Smooth muscle cell (in vitro differentiated cells): ENCODE measurements around the gene ARFIP2. TPM values are rescaled to one million over a fixed set of nuclear protein-coding genes. Genes with fewer than 3 reads are reported as not detected.

ENCODE experiments used
- DNase-seq: peaks from one replicate; lab custom pipeline; 2025; ENCODE audit not compliant: unreplicated experiment; lab: John Stamatoyannopoulos, UW
- H2AFZ ChIP-seq: fragments of 200-600 bp; sonication (generic); 2 replicates; pipeline ENCODE4 v1.6.0; 2016; ENCODE audit warnings: antibody characterized with exemption, low read depth, mild to moderate bottlenecking
- H3F3A ChIP-seq: fragments of 200-600 bp; sonication (generic); 2 replicates; pipeline ENCODE4 v1.6.0; 2017; ENCODE audit warnings: antibody characterized with exemption, low read depth
- H3K27ac ChIP-seq: fragments of 200-600 bp; sonication (generic); 2 replicates; pipeline ENCODE4 v1.5.1; 2016; ENCODE audit warnings: low read depth, mild to moderate bottlenecking
- H3K27me3 ChIP-seq: fragments of 200-600 bp; sonication (generic); 2 replicates; pipeline ENCODE4 v1.6.1; 2016; ENCODE audit warnings: low read depth, mild to moderate bottlenecking
- H3K36me3 ChIP-seq: fragments of 200-600 bp; sonication (generic); 2 replicates; pipeline ENCODE4 v1.5.1; 2016; ENCODE audit warnings: low read depth
- H3K4me1 ChIP-seq: fragments of 200-600 bp; sonication (generic); 2 replicates; pipeline ENCODE4 v1.5.1; 2016; ENCODE audit warnings: low read depth
- H3K4me2 ChIP-seq: fragments of 200-600 bp; sonication (generic); 2 replicates; pipeline ENCODE4 v1.6.0; 2016; ENCODE audit warnings: mild to moderate bottlenecking
- H3K4me3 ChIP-seq: fragments of 200-600 bp; sonication (generic); 2 replicates; pipeline ENCODE4 v1.5.1; 2016; ENCODE audit warnings: mild to moderate bottlenecking
- H3K79me2 ChIP-seq: fragments of 200-600 bp; sonication (generic); 2 replicates; pipeline ENCODE4 v1.6.0; 2016; ENCODE audit warnings: low read depth, mild to moderate bottlenecking
- H3K9ac ChIP-seq: fragments of 200-600 bp; sonication (generic); 2 replicates; pipeline ENCODE4 v1.6.0; 2016; ENCODE audit warnings: low read depth
- H3K9me3 ChIP-seq: fragments of 200-600 bp; sonication (generic); replicated peaks from 2 replicates; pipeline ENCODE4 v1.5.1; 2016; ENCODE audit warnings: low read depth
- H4K20me1 ChIP-seq: fragments of 200-600 bp; sonication (generic); 2 replicates; pipeline ENCODE4 v1.6.0; 2016; ENCODE audit warnings: low read depth
- WGBS: methylation state at CpG from one replicate; pipeline ENCODE4 v1.1.7; 2016; ENCODE audit warnings: low lambda C conversion rate; 5-methylcytosine and 5-hydroxymethylcytosine counted together
- polyA plus RNA-seq: library from polyadenylated mRNA; unstranded; fragments of >200 nt; fragmentation: Nextera tagmentation; extraction: Ambion mirVana; gene quantifications from 2 replicates; pipeline ENCODE4 v1.2.1, GENCODE V29; 2016
- total RNA-seq: library from RNA; depleted of rRNA; stranded (reverse); fragments of >200 nt; gene quantifications from 2 replicates; pipeline ENCODE4 v1.2.3, GENCODE V29; 2014
- TF ChIP-seq, protein P1 (sequence below): fragments of 200-600 bp; sonication (generic); IDR thresholded peaks from 2 replicates; pipeline ENCODE4 v1.5.1; 2017; ENCODE audit warnings: borderline replicate concordance, mild to moderate bottlenecking, antibody characterized with exemption; ENCODE audit not compliant: insufficient read depth, poor library complexity, severe bottlenecking

Gene ARFIP2
- total and polyA plus RNA-seq, 2 experiments from 2014 or later: 61.6 to 88.6 TPM

DNA sequence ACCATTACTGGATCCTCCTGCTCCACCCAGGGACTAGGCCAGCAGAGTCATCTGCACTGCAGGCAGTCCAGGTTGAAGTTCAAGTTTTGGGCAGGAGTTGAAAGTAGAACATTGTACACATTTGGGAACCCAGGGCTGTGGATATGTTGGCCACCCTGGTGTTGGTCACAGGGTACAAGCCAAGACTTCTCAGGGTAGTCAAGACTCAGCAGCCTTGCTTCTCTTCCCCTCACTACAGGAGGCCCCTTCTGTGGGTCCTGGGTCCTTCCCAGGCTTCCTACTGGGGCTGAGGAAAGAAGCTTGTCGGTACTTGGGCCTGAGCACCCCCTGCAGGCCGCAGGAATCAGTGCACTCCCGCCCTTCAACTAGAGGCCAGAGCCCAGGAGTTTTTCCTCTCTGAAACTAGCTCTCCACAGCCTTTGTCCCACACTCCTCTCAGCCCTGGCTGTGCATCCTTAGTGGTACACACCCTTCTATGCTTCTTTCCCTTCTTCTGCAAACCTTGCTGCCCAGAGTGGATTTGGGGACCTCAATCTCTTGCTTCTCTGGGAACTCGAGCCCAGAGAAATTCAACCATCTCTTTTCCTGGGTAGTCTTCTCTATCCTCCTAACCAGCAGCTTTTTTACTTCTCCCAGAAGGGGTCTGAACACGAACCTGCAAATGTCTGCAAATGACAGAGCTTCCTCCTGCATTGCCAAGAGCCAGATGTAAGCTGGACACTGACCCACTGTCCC lies 37.7 kb downstream of the ARFIP2 start:
- 32% methylated on average over 5 of the region's 5 CpGs for WGBS
- TF ChIP-seq, protein P1, sequence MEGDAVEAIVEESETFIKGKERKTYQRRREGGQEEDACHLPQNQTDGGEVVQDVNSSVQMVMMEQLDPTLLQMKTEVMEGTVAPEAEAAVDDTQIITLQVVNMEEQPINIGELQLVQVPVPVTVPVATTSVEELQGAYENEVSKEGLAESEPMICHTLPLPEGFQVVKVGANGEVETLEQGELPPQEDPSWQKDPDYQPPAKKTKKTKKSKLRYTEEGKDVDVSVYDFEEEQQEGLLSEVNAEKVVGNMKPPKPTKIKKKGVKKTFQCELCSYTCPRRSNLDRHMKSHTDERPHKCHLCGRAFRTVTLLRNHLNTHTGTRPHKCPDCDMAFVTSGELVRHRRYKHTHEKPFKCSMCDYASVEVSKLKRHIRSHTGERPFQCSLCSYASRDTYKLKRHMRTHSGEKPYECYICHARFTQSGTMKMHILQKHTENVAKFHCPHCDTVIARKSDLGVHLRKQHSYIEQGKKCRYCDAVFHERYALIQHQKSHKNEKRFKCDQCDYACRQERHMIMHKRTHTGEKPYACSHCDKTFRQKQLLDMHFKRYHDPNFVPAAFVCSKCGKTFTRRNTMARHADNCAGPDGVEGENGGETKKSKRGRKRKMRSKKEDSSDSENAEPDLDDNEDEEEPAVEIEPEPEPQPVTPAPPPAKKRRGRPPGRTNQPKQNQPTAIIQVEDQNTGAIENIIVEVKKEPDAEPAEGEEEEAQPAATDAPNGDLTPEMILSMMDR: peak; percentile 66
- no peak for DNase-seq

DNA sequence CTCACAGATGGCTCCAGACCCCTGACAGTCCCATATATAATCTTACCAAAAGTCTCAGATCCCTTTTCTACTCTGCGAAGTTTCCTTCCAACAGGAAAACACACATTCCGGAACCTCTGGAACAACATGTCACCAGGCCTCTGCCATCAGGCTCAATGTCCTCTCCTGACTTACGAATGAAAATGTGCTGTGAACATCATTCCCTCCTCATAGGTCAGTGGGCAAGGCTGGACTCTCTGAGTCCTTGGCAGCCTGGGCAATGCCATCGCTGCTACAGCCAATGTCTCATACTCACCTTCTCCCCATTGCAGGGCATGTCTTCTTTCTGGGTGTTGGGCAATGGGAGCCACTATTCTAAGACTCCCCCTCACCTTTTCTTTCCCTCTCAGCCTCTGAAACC lies 38.7 kb downstream of the ARFIP2 start:
- no peaks in the 10 kb centered on the region for H4K20me1 ChIP-seq
- H3K9ac ChIP-seq: no peak overlapping the region
- no peak overlapping the region for H3K27ac ChIP-seq
- H3K79me2 ChIP-seq: no peaks in the 10 kb centered on the region
- TF ChIP-seq, protein P1: no peak
- H3K4me2 ChIP-seq: no peak overlapping the region
- H3K27me3 ChIP-seq: no peaks in the 10 kb centered on the region
- DNase-seq: no peak
- WGBS: 84% methylated on average over 4 of the region's 4 CpGs
- no peaks in the 10 kb centered on the region for H3F3A ChIP-seq
- no peak overlapping the region for H2AFZ ChIP-seq
- H3K4me3 ChIP-seq: no peak overlapping the region
- no peaks in the 10 kb centered on the region for H3K36me3 ChIP-seq
- no peaks in the 10 kb centered on the region for H3K4me1 ChIP-seq
- H3K9me3 ChIP-seq: no peaks in the 10 kb centered on the region

More for the DNA sequence above, 37.7 kb downstream of the ARFIP2 start:
- no peak overlapping the region for H3K27ac ChIP-seq
- no peaks in the 10 kb centered on the region for H3F3A ChIP-seq
- no peaks in the 10 kb centered on the region for H4K20me1 ChIP-seq
- no peak overlapping the region for H3K4me3 ChIP-seq
- no peaks in the 10 kb centered on the region for H3K4me1 ChIP-seq
- H3K36me3 ChIP-seq: no peaks in the 10 kb centered on the region
- H3K27me3 ChIP-seq: no peaks in the 10 kb centered on the region
- no peak overlapping the region for H3K9ac ChIP-seq
- no peak overlapping the region for H3K4me2 ChIP-seq
- no peaks in the 10 kb centered on the region for H3K9me3 ChIP-seq
- H2AFZ ChIP-seq: no peak overlapping the region
- H3K79me2 ChIP-seq: no peaks in the 10 kb centered on the region

DNA sequence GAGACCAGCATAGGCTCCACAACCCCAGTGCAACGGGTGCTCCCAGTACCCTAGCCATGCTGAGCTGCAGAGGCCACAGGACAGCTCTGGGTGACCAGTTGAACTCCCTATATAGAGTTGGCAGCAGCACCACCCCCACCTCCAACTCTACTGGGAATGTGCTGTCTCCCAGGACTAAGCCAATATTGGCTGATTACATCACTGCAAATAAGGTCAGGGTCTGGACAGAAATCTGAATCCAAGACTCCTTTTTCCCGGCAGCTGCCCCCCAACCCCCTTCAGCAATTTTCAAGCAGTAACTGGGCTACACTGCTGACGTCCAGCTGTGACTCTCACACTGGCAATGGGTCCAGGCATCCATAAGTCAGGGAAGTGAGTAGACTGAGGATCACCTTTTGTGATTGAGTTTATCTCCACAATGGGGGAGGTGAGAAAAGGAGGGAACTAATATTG lies 40.2 kb downstream of the ARFIP2 start, which contains the start of gene HPX:
Gene HPX (minus strand): TSS at position 82 of the 453 bp plus-strand sequence. CDS start 24 bp downstream, at position 58.
- peak within 1 kb of the TSS; percentile 49 for H3K4me2 ChIP-seq
- H3K9me3 ChIP-seq: no peaks in the 10 kb centered on the region
- H3K79me2 ChIP-seq: no peaks in the 10 kb centered on the region
- no peaks in the 10 kb centered on the region for H3K36me3 ChIP-seq
- 39% methylated on average over 3 of the region's 3 CpGs for WGBS
- no peak within 1 kb of the TSS for H3K9ac ChIP-seq
- H3K4me1 ChIP-seq: no peaks in the 10 kb centered on the region
- H3K4me3 ChIP-seq: no peak within 1 kb of the TSS
- no peaks in the 10 kb centered on the region for H3K27me3 ChIP-seq
- H2AFZ ChIP-seq: no peak within 1 kb of the TSS
- H4K20me1 ChIP-seq: no peaks in the 10 kb centered on the region
- H3K27ac ChIP-seq: no peak within 1 kb of the TSS
- no peaks in the 10 kb centered on the region for H3F3A ChIP-seq
- TF ChIP-seq, protein P1: no peak
- no peak for DNase-seq
